ENCODE measurements around the gene ATP6V1G3. TPM values are rescaled to one million over a fixed set of nuclear protein-coding genes. Genes with fewer than 3 reads are reported as not detected.

The ATP6V1G3 gene
- total RNA-seq, 4 donors from 2014 or later: not detected

GRCh38 chr1:198490224-198490623, 50.3 kb downstream of the ATP6V1G3 start:
- no peak for TF ChIP-seq CTCF (IDR thresholded peaks at IDR 0.05; ENCODE audit: low read depth)

- no peak for TF ChIP-seq CTCF (IDR thresholded peaks at IDR 0.05; ENCODE audit: low read depth)
Measured at GRCh38 chr1:198486903-198487302, 53.6 kb downstream of the ATP6V1G3 start.

- TF ChIP-seq CTCF (IDR thresholded peaks at IDR 0.05; ENCODE audit: low read depth): no peak
Measured at GRCh38 chr1:198483645-198484044, 56.8 kb downstream of the ATP6V1G3 start.

GRCh38 chr1:198483006-198483405, 57.5 kb downstream of the ATP6V1G3 start:
- no peak for TF ChIP-seq CTCF (IDR thresholded peaks at IDR 0.05; ENCODE audit: low read depth)

GRCh38 chr1:198481661-198482060, 58.8 kb downstream of the ATP6V1G3 start:
- TF ChIP-seq CTCF (IDR thresholded peaks at IDR 0.05; ENCODE audit: low read depth): no peak

- TF ChIP-seq CTCF (IDR thresholded peaks at IDR 0.05; ENCODE audit: low read depth): no peak
Measured at GRCh38 chr1:198480876-198481275, 59.6 kb downstream of the ATP6V1G3 start.

Other genes with a start within 250 kb of the ATP6V1G3 start
- gene PTPRC, start 98.4 kb upstream of the ATP6V1G3 start, total RNA-seq: 100 to 1,000 TPM in 1 of 4 donors, 10 to 100 TPM in 3; 18.6 to 167 (median 59.8) TPM

All from subcutaneous adipose tissue (tissue), 4 donors.